Measurements from ENCODE around the gene SMCO3.
A peak's percentile ranks its signal among the peaks of the same experiment; 100 is the strongest.
"Not testable (repeated sequence)": the region's sequence is repeated elsewhere in the genome, so short reads cannot be mapped to it uniquely, and the experiment has no call there.

The SMCO3 gene

GRCh38 chr12:14774074-14774905 is 39.7 kb downstream of the SMCO3 start:
- peak; percentile 89 to 96 for DNase-seq

GRCh38 chr12:14773685-14774073 is 40.3 kb downstream of the SMCO3 start:
- no peak for DNase-seq

GRCh38 chr12:14772946-14773345 is 41.0 kb downstream of the SMCO3 start:
- DNase-seq: no peak

DNA sequence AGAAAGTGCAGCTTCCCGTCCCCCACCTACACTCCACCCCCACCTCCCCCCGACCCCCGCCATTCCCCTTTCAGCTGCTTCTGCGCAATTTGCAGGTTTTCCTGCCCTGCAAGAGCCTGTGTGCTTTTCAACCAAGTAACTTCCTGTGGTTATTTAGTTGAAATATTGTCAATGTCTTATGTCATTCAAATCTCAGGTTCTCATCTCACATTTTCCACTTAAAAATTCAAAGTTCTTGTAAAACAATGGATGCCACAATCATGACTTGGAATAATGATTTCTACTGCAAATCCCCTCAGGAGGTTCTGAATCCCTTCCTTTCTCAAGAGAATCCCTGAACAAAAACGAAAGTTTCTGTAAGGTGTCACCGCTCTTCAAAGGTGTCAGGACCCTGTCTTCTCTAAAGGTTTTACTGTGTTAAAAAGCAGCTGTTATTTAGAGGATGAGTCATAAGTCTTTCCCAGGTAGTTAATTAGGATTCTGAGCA is 42.3 kb downstream of the SMCO3 start:
- no peak for DNase-seq

GRCh38 chr12:14770496-14771461 is 43.2 kb downstream of the SMCO3 start:
- peak; percentile 88 to 98 for DNase-seq

DNA sequence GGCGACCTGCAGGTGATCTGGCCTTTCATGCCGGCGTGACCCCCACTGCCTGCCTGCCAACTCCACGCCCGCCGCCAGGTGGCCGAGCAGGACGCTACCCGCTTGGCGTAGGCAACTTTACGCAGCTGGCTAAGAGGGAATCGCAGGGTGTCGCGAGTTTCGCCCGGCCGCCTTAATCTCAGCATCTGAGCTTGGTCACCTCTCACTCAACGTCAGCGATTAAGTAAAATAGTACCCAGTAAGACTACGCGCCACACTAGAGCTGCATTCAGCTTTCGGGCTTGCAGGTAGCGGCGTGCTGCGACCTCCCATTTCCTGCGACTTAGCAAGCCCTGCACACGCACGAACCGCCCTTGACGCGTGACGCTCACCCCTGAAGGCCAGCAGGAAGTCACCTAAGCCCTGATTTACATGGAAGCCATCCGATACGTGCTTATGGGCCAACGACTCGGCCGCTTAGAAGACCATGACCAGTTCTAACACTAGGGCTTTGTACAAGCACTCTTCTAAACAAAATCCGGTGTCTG is 44.0 kb downstream of the SMCO3 start:
- peak; percentile 80 to 91 for DNase-seq

DNA sequence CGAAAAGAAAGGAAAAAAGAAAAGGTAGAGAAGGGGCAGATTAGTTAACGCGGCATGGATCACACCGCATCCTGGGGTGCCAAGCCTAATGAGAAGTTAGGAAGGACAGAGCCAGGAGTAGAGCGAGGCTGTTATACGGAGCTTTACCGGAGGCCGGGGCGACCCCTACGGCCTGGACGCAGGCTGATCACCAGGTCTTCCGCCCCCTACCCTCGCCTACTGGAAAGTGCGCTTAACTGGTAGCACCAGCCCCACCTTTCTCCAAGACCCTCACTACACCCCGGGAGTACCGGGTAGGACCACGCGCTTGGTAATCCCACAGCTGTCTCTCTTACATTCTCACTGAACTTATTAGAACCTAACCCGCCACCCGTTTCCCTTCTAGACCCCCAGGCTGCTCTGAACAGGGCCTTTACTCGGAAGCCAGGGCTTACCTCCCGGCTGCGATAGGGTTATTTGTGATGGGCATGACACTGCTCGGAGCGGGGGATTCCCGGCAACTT is 44.5 kb downstream of the SMCO3 start:
- peak in 1 of 2 experiments; percentile 55 for DNase-seq

- peak in 1 of 2 experiments; percentile 48 for DNase-seq
Measured at GRCh38 chr12:14768823-14769405, 45.1 kb downstream of the SMCO3 start.

DNA sequence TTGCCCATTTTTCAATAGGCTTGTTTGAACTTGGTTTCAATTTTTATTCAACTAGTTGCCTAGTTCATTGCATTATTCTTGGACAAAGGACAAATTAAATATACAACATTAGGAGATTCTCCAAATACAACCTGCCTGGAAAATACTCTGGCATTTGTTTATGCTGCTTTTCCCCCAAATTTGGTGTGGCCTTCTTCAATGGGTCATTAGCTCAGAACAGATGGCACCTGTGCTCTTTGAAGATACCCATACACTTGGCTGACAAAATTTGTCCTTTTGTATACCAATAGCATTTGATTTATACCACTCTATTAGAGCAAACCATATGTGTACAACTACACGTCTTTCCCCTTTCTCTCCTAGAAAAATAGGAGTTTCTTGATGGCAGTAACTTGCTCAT is 46.4 kb downstream of the SMCO3 start:
- no peak for DNase-seq

- DNase-seq: no peak
Measured at GRCh38 chr12:14766649-14767215, 47.2 kb downstream of the SMCO3 start.

GRCh38 chr12:14766020-14766419 is 48.0 kb downstream of the SMCO3 start:
- DNase-seq: not testable (repeated sequence)

GRCh38 chr12:14765398-14765797 is 48.6 kb downstream of the SMCO3 start:
- DNase-seq: no peak

DNA sequence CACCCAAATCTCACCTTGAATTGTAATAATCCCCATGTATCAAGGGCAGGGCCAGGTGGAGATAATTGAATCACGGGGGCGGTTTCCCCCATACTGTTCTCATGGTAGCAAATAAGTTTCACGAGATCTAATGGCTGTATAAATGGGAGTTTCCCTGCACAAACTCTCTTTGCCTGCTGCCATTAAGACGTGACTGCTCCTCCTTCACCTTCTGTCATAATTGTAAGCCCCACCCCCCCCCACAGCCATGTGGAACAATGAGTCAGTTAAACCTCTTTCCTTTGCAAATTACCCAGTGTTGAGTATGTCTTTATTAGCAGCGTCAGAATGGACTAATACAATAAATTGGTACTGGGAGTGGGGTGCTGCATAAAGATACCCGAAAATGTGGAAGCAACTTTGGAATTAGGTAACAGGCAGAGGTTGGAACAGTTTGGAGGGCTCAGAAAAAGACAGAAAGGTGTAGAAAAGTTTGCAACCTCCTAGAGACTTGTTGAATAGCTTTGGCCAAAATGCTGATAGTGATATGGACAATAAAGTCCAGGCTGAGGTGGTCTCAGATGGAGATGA is 54.2 kb downstream of the SMCO3 start:
- not testable (repeated sequence) for DNase-seq

- no peak for DNase-seq
Measured at GRCh38 chr12:14756334-14757143, 57.4 kb downstream of the SMCO3 start.
